OCI-LY1 (cell line): ENCODE data around the gene MYMX.

ENCODE experiments used
- EZH2 ChIP-seq: fragments of 200-600 bp; sonication (generic), shearing (Covaris generic); IDR thresholded peaks from 2 replicates; pipeline ENCODE4 v1.8.0; 2017; ENCODE audit warnings: borderline replicate concordance, mixed run types, mild to moderate bottlenecking, antibody characterized with exemption, low read length, moderate library complexity, mixed read lengths
- TF ChIP-seq, protein P1 (sequence below): fragments of 200-600 bp; sonication (generic), shearing (Covaris generic); IDR thresholded peaks from 2 replicates; pipeline ENCODE4 v1.5.1; 2017; ENCODE audit warnings: mild to moderate bottlenecking, antibody characterized with exemption, low read length, moderate library complexity, mixed read lengths

DNA sequence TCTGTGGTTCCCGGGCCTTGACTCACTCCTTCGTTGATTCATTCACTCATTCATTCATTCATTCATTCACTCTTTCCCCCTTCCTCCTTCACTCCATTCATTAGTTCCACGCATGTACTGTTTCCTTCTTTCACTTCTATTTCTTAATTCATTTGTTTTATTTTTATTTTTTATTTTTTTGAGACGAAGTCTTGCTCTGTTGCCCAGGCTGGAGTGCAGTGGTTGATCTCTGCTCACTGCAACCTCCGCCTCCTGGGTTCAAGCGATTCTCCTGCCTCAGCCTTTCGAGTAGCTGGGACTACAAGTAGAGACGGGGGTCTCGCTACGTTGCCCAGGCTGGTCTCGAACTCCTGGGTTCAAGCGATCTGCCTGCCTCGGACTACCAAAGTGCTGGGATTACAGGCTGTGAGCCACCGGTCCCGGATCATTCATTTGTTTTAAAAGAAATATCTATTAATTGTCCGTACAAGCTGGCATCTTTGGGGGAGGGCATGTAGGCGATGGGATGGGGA is 49.1 kb downstream of the MYMX start:
- TF ChIP-seq, protein P1, sequence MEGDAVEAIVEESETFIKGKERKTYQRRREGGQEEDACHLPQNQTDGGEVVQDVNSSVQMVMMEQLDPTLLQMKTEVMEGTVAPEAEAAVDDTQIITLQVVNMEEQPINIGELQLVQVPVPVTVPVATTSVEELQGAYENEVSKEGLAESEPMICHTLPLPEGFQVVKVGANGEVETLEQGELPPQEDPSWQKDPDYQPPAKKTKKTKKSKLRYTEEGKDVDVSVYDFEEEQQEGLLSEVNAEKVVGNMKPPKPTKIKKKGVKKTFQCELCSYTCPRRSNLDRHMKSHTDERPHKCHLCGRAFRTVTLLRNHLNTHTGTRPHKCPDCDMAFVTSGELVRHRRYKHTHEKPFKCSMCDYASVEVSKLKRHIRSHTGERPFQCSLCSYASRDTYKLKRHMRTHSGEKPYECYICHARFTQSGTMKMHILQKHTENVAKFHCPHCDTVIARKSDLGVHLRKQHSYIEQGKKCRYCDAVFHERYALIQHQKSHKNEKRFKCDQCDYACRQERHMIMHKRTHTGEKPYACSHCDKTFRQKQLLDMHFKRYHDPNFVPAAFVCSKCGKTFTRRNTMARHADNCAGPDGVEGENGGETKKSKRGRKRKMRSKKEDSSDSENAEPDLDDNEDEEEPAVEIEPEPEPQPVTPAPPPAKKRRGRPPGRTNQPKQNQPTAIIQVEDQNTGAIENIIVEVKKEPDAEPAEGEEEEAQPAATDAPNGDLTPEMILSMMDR = no peak
- TF ChIP-seq EZH2 = no peak
